Left ventricle myocardium inferior (tissue), 1 donor: ENCODE data around the gene RNF151. TPM values are rescaled to one million over a fixed set of nuclear protein-coding genes. Genes with fewer than 3 reads are reported as not detected.
A peak's percentile ranks its signal among the peaks of the same experiment; 100 is the strongest.

Experiments used
- DNase-seq: peaks from one replicate; pipeline ENCODE4 v3.0.0-alpha.2; 2020
- H3K27ac ChIP-seq: fragments of 200-600 bp; replicated peaks from 2 replicates; pipeline ENCODE4 v1.8.0; 2021
- H3K27me3 ChIP-seq: fragments of 200-600 bp; 2 replicates; pipeline ENCODE4 v1.8.0; 2021; ENCODE audit warnings: low read depth
- H3K36me3 ChIP-seq: fragments of 200-600 bp; 2 replicates; pipeline ENCODE4 v1.8.0; 2021
- H3K4me1 ChIP-seq: fragments of 200-600 bp; 2 replicates; pipeline ENCODE4 v1.8.0; 2021
- H3K4me3 ChIP-seq: fragments of 200-600 bp; 2 replicates; pipeline ENCODE4 v1.8.0; 2021; ENCODE audit warnings: mild to moderate bottlenecking, moderate library complexity
- H3K9me3 ChIP-seq: fragments of 200-600 bp; replicated peaks from 2 replicates; pipeline ENCODE4 v1.8.0; 2021
- intact Hi-C: fragments of 100-400 bp; cut with micrococcal nuclease; formaldehyde crosslinking; loops from one replicate; pipeline ENCODE4 v1.11.0; 2022
- total RNA-seq: library from RNA; stranded (reverse); fragmentation: NEBNext Ultra II Directional; extraction: Animal tissue kit (Norgen Biotek cat#: 25700); gene quantifications from one replicate; pipeline ENCODE4 v1.2.1, GENCODE V29; 2021
- TF ChIP-seq, protein P1 (sequence below): fragments of 200-600 bp; IDR thresholded peaks from 2 replicates; pipeline ENCODE4 v1.8.0; 2021; ENCODE audit warnings: antibody characterized with exemption, mild to moderate bottlenecking, borderline replicate concordance
- donor health status: DM: no; HTN: yes; CAD: no; lungs with severe emphysema.

The RNF151 gene
- total RNA-seq, 1 donor from 2014 or later = not detected

DNA sequence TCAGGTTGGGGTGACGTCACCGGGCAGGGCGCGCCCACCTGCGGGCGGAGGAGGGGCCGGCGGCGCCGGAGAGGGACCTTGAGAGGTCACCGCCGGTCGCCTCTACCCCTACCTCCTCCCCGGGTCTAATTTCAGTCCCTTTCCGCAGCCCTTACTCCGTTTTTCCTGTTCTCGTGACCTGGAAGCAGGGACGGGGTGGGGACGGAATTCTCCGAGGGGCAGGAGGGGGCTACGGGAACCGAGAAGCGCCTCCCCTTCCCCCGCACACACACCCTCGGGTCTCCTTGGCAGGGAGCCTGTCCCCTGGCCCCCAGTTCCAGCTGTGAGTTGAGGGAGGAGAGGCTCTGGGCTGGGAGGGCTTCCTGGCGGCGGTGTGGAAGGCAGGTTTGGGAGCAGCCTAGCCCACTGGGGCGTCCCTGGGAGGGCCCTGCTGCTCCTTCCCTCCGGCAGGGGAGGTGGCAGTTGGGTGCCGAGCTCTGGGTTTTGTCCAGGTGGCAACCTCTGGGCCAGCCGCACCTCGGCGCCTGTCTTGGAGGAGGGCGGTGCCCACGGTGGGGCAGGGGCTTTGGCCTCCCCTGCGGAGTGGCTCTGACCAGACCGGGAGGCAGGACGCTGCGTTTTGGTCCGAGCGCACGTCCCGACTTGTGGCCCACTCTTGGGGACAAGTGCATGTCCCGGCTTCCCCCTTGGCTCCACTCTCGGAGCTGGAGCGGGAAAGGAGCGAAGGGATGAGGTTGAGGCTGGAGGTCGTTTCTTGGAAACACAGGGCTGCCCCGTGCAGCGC is 23.9 kb downstream of the RNF151 start:
- Histone ChIP-seq H3K4me1 (peaks cover 36% of the 10 kb centered on the region), H3K9me3 (peaks cover 4% of the 10 kb centered on the region), H3K4me3 (peak overlapping the region; percentile 66), H3K27me3 (peaks cover 47% of the 10 kb centered on the region), H3K27ac (no peak overlapping the region), H3K36me3 (peaks cover 18% of the 10 kb centered on the region)
- TF ChIP-seq, protein P1, sequence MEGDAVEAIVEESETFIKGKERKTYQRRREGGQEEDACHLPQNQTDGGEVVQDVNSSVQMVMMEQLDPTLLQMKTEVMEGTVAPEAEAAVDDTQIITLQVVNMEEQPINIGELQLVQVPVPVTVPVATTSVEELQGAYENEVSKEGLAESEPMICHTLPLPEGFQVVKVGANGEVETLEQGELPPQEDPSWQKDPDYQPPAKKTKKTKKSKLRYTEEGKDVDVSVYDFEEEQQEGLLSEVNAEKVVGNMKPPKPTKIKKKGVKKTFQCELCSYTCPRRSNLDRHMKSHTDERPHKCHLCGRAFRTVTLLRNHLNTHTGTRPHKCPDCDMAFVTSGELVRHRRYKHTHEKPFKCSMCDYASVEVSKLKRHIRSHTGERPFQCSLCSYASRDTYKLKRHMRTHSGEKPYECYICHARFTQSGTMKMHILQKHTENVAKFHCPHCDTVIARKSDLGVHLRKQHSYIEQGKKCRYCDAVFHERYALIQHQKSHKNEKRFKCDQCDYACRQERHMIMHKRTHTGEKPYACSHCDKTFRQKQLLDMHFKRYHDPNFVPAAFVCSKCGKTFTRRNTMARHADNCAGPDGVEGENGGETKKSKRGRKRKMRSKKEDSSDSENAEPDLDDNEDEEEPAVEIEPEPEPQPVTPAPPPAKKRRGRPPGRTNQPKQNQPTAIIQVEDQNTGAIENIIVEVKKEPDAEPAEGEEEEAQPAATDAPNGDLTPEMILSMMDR = no peak
- intact Hi-C loops = no loop called here
- DNase-seq = no peak

GRCh38 chr16:1991135-1991551 is 24.5 kb downstream of the RNF151 start:
- H3K4me1 ChIP-seq = peaks cover 31% of the 10 kb centered on the region
- peaks cover 4% of the 10 kb centered on the region for H3K9me3 ChIP-seq
- intact Hi-C loops = no loop called here
- H3K4me3 ChIP-seq = peak overlapping the region; percentile 66
- TF ChIP-seq, protein P1 = no peak
- no peak overlapping the region for H3K27ac ChIP-seq
- peaks cover 47% of the 10 kb centered on the region for H3K27me3 ChIP-seq
- peaks cover 12% of the 10 kb centered on the region for H3K36me3 ChIP-seq
- DNase-seq = no peak

- intact Hi-C loops = no loop called here
- TF ChIP-seq, protein P1 = no peak
- Histone ChIP-seq H3K36me3 (peaks cover 8% of the 10 kb centered on the region), H3K9me3 (peaks cover 4% of the 10 kb centered on the region), H3K27me3 (peaks cover 47% of the 10 kb centered on the region), H3K27ac (peak overlapping the region; percentile 40), H3K4me1 (peaks cover 31% of the 10 kb centered on the region), H3K4me3 (peak overlapping the region; percentile 66)
- DNase-seq = no peak
Observed at GRCh38 chr16:1991588-1991947, 24.9 kb downstream of the RNF151 start.

DNA sequence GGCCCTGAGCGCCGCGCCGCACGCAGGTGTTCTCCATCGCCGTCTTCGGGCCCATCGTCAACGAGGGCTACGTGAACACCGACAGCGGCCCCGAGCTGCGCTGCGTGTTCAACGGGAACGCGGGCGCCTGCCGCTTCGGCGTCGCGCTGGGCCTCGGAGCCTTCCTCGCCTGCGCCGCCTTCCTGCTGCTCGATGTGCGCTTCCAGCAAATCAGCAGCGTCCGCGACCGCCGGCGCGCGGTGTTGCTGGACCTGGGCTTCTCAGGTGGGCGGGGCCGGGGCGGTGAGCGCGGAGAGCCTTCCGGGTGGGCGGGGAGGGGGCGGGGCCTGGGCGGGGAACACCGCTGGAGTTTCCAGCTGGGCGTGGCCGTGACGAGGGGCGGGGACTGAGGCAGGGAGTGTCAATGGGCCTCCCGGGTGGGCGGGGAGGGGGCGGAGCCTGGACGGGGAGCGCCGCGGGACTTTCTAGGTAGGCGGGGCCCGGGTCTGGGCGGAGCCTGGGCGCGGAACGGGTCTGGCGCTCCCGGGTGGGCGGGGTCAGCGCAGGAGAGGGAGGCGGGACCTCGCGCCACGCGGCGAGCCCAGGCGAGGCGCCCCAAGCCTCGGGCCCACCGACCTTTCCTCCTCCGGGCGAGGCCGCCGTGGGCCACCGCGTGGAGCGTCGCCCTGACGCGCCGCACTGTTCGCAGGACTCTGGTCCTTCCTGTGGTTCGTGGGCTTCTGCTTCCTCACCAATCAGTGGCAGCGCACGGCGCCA is 25.5 kb downstream of the RNF151 start:
- TF ChIP-seq, protein P1 = no peak
- DNase-seq = peak; percentile 95
- intact Hi-C loops = no loop called here

GRCh38 chr16:1992704-1993317 is 26.2 kb downstream of the RNF151 start:
- Histone ChIP-seq H3K27me3 (peaks cover 40% of the 10 kb centered on the region), H3K36me3 (peaks cover 10% of the 10 kb centered on the region), H3K4me3 (peak overlapping the region; percentile 66), H3K9me3 (peaks cover 4% of the 10 kb centered on the region), H3K4me1 (peaks cover 31% of the 10 kb centered on the region), H3K27ac (no peak overlapping the region)
- no peak for DNase-seq
- intact Hi-C loops = no loop called here
- TF ChIP-seq, protein P1 = no peak

More for the DNA sequence above, 25.5 kb downstream of the RNF151 start:
- peak overlapping the region; percentile 40 for H3K27ac ChIP-seq
- peaks cover 4% of the 10 kb centered on the region for H3K9me3 ChIP-seq
- peaks cover 44% of the 10 kb centered on the region for H3K27me3 ChIP-seq
- peaks cover 31% of the 10 kb centered on the region for H3K4me1 ChIP-seq
- peaks cover 8% of the 10 kb centered on the region for H3K36me3 ChIP-seq
- H3K4me3 ChIP-seq = peak overlapping the region; percentile 66
